OCI-LY7 (cell line): ENCODE results near the gene SLC16A12.

Experiments
- CTCF ChIP-seq: fragments of 200-600 bp; sonication (generic); conservative IDR thresholded peaks from 2 replicates; pipeline ENCODE4 v1.5.1; 2014; ENCODE audit warnings: mild to moderate bottlenecking, antibody characterized with exemption, low read length, moderate library complexity, mixed read lengths
- EZH2phosphoT487 ChIP-seq: fragments of 200-600 bp; sonication (generic); IDR thresholded peaks from 2 replicates; pipeline ENCODE4 v1.6.1; 2018; ENCODE audit warnings: low read depth, borderline replicate concordance, mild to moderate bottlenecking, mixed run types, antibody characterized with exemption, low read length, moderate library complexity, mixed read lengths

- TF ChIP-seq CTCF: no peak
- no peak for TF ChIP-seq EZH2phosphoT487
These were observed 22.2 kb downstream of the SLC16A12 start for GRCh38 chr10:89513206-89513605.
